ENCODE measurements around the gene PLTP.
"Not testable (repeated sequence)": the region's sequence is repeated elsewhere in the genome, so short reads cannot be mapped to it uniquely, and the experiment has no call there.

The PLTP gene

GRCh38 chr20:45919542-45920399, 7.8 kb upstream of the PLTP start:
- no peak for DNase-seq

GRCh38 chr20:45918779-45919537, 7.0 kb upstream of the PLTP start:
- DNase-seq: no peak

DNA sequence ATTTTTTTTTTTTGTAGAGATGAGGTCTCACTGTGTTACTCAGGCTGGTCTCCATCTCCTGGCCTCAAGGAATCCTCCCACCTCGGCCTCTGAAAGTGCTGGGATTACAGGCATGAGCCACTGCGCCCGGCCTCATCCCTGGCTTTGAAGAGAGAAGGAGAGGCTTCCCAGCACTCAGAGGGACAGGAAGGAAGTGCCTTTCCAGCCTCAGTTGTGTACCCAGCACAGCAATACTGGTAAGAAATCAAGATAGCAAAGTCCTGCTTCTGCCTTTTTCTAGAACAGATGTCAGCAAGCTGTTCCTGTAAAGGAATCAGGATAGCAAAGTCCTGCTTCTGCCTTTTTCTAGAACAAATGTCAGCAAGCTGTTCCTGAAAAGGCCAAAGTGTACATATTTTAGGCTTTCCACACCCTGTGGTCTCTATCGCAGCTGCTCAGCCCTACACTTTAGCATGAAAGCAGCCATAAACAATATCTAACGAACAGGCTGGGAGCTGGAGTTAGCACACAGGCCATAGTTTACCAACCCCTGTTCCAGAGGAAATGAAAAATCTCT, 6.3 kb upstream of the PLTP start:
- DNase-seq: no peak

DNA sequence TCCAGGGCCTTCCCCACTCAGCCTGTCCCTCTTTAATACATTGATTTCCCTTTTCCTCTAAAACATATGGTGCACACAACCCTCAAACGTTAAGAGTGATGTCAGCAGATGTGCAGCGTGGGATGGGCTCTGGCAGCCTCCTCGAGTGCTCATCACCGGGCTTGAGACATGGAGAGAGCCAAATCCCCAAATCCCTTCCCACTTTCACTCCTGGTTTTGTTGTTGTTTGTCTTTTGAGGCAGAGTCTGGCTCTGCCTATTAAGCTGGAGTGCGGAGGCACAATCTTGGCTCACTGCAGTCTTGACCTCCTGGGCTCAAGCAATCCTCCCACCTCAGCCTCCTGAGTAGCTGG, 5.8 kb upstream of the PLTP start:
- no peak for DNase-seq

DNA sequence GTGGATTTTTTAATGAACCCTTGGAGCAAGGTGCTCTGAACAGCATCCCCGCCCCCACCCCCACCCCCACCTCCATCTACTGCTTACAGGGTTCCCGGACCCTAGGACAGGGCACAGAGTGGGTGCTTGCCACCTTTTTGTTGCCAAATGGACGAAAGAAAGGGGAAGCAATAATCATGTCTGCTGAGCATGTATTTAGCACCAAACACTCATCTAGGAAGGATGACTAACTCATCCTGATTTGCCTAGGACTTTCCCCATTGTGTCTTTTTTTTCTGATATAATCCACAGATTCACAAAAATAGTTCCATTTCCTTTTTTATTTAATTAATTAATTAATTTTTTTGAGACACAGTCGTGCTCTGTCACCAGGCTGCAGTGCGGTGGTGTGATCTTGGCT, 1.2 kb upstream of the PLTP start:
- DNase-seq: no peak

GRCh38 chr20:45912344-45912682, 358 bp upstream of the PLTP start:
- no peak for DNase-seq

DNA sequence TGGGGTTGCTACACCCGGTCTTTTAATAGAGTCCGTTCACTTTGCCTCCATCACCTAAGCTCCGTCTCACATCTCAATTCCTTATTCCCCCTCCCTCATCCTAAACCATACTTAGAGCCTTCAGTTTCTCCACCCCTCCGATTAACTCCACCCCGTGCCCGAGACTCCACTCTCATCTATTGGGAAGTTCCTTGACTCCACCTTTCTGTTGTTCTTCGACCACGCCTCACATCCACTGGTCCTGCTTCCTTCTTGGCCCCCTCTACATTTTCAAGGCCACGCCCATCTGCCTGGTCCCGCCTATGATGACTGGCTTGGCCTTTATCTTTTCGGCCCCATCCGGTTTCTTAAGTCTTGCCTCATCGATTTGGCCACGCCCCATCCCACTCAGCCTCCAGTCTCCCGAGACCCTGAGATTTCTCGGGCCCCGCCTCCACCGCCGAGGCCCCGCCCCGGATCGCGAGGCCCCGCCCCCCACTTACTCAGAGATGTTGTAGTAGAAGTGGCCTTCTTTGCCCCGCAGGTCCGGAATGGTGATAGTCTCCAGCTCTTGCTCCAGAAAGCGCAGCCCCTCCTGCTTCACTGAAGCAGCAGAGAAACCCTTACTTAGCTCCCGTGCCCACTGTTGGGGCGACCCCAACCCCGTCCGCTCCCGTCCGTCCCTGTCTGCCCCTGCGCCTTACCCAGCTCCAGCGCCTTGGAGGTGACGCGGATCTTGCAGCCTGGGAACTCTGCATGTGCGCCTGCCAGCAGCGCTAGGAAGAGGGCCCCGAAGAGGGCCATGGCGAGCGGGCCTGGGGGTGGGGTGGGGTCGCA, 1.1 kb downstream of the PLTP start:
- peak; percentile 92 to 95 for DNase-seq

DNA sequence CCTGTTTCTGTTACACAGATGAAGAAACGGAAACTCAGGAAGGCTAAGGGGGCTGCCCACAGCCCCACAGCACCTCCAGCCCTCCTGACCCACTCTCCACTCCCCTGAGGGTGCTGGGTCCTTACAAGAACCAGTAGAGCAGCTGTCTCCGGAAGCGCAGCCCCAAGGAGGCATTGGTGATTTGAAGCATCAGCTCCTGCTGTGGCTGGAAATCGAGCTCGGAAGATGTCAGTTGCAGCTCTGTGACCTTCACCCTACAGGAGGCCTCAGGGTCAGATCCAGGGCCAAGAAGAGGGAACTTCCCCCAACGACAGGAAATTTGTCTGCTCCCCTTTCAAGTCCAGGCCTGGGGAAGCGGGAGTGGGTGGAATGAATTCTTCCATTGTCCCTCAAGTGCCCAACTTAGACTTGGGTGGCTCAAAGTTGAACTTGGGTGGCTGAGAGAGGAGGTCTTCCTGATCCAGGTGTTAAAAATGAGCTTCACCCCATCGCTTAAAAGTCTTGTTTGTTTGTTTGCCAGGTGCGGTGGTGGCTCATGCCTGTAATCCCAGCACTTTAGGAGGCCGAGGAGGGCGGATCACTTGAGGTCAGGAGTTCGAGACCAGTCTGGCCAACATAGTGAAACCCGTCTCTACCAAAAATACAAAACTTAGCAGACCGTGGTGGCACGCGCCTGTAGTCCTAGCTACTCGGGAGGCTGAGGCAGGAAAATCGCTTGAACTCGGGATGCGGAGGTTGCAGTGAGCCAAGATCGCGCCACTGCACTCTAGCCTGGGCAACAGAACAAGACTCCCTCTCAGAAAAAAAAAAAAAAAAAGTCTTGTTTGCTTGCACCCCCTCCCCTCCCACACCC, 1.9 kb downstream of the PLTP start:
- no peak for DNase-seq

DNA sequence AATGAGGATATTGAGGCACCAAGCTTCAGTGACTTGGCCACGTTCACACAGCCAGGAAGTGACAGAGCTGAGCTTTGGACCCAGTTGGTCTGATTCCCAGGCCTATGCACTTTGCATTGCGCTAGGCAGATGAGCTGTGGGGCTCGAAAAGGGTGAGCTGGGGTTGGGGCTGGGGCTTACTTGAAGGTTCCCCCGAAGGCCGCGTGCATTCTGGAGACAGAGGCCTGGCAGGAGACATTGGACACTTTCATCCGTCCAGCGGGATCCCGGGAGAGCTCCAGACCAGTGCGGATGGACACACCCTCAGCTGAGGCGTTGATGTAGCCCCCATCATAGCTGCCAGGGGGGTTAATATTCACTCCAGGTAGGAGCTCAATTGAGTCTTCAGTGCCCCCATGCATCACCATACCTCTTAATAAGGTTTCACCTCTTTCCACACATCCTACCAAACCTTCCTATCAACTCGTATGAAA, 2.6 kb downstream of the PLTP start:
- no peak for DNase-seq

DNA sequence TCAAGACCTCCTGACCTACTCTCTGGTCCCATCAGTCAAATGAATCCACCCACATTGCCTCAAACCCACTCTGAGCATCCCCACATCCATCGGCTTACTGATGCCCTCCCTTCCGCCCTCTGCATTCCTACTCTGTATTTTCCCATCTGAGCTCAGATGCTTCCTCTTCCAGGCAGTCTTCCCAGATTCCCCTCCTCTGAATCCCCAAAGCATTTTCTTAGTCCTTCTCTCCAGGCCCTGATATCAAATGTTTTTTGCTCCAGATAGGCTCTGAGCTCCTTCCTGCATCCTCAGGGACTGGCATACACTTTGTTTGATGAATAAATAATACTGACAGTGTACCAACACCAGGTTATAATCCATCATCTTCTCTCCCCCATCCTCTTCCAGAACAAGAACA, 3.9 kb downstream of the PLTP start:
- no peak for DNase-seq

DNA sequence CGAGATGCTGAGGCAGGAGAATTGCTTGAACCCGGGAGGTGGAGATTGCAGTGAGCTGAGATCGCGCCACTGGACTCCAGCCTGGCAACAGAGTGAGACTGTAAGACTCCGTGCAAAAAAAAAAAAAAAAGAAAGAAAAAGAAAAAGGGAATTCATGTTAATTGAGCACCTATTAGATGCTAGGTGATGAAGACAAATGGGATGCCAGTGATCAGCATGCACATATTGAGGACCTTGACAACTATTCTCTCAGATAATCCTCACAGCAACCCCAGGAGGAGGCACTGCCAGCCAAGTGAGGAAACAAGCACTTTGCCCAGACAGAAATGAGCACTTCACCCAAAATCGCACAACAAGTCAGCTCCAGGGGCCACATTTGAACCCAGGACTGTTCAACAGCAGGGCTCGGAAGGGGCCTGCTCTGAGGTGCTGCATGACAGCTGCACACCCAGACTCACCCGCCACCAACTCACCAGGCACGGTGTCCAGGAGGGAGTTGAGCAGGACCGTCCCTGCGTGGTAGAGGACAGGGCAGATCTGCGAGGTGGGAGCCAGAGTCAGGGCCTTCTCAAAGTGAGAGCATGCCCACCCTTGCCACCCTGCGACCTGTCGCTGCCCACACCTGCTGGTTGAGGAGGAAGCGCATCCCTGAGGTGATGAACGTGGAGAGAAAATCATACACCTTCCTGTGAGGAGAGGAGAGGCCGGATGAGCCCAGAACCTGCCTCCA, 4.6 kb downstream of the PLTP start:
- DNase-seq: no peak

DNA sequence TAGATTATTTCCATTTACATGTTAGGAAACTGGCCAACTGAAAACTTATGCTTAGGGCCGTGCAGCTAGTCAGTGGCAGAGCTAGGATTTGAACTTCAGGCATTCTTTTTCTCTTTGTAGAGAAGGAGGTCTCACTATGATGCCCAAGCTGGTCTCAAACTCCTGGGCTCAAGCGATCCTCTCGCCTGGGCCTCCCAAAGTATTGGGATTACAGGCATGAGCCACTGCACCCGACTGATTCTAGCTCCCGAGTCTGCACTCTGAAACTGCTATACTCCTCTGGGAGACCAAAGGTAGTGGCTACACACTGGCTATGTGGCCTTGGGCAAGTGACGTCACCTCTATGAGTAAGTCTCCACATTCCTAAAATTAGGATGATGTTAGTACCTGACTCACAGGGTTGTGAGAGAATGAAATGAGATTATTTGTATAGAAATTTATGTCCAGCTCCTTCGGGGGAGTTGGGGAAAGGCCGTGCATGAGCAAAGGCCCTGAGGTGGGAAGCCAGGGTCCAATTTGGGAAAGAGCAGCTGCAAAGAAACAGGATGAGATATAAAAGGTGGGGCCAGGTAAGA, 6.4 kb downstream of the PLTP start:
- no peak for DNase-seq

DNA sequence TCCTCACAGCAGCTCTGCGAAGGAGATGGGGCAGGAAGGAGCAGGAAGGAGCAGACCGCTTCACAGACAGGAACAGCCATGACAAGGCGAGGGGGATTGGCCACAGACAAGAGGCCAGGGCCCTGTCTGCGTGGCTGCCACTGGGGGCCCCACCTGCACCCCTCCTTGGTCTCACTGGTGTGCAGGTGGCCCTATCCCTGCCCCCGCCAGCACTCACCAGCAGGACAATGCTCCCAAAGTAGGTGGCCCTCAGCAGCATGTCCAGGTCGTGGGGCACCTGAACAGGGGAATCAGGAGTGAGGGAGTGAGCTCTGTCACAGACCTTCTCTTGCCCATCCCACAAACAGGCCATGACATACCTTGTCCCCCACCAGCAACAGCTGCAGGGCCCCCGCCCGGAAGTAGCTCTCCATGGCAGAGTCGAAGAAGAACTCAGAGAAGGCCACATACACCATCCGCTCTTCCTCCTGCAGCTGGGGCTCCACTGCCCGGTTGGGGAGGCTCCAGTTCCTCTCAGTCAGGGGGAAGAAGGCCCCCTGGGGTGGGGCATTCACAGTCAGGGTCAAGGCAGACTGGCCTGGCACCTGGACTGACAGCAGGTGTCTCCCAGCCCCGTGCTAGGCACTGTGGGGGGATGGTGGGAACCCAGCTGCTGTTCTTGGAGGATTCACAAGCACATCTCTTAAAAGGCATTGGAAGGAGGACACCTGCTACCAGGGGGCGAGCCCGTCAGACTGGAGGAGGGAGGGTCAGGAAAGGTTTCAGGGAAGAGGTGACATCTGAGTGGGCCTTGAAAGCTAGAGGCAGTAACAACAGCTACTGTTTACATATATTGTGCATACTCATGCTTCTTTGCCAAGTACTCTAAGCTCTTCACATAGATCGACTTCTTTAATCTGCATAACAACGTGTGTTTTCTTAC, 7.1 kb downstream of the PLTP start:
- DNase-seq: no peak

- DNase-seq: no peak
These were observed 9.7 kb downstream of the PLTP start for GRCh38 chr20:45902199-45902701.

DNA sequence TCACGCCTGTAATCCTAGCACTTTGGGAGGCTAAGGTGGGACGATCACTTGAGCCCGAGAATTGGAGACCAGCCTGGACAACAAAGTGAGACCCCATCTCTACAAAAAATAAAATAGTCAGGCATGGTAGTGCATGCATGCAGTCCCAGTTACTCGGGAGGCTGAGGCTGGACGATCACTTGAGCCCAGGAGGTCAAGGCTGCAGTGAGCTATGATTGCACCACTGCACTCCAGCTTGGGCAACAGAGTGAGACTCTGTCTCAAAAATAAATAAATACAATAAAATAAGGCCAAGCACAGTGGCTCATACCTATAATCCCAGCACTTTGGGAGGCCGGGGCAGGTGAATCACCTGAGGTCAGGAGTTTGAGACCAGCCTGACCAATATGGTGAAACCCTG, 10.6 kb downstream of the PLTP start:
- not testable (repeated sequence) for DNase-seq

DNA sequence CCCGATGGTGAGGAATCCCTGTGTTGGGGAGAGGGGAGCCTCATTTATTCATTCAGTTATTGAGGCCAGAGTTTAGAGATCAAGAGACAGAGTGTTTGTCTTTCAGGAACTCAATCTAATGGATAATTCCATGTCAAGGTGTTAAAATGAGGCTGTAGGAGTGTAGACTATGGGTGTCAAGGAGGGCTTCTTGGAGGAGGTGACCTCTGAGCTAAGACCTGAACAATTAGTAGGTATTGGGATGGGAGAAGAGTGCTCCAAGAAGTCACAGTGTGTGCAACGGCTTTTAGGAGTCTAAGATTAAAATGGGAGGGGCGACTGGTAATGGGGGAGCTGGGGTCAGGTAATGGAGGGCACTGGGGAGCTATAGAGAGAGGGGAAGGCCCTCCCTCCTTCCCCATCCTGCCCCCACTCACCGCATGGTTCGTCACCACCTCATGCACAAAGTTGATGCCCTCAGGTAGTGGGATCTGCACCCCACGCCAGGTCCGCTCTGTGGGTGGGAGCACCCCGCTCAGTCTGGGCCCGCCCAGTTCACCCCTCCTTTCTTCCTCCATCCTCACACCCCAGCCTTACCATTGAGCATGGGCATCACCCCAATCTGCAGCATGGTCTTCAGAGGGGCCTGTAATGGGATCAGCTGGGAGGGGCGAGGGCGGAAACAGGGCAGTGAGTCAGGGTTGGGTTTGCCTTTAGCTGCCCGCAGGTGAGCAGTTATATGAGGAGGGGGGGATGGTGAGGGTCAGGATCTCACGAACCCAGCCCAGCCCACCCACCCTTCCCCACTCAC, 12.7 kb downstream of the PLTP start:
- DNase-seq: no peak

DNA sequence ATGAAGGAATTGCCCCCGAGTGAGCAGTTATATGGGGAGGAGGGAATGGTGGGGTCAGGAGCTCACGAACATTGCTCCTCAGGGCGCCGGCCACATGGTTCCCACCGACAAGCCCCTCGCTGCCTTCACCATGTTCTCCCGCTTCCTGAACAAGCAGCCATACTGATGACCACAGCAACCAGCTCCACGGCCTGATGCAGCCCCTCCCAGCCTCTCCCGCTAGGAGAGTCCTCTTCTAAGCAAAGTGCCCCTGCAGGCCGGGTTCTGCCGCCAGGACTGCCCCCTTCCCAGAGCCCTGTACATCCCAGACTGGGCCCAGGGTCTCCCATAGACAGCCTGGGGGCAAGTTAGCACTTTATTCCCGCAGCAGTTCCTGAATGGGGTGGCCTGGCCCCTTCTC, 13.7 kb downstream of the PLTP start:
- DNase-seq: no peak

GRCh38 chr20:45897692-45898091, 14.3 kb downstream of the PLTP start:
- DNase-seq: no peak

GRCh38 chr20:45897289-45897688, 14.7 kb downstream of the PLTP start:
- DNase-seq: no peak
